Amniotic stem cell (primary cell): ENCODE data around the gene TRAF3IP1.
"Not testable (repeated sequence)": the region's sequence is repeated elsewhere in the genome, so short reads cannot be mapped to it uniquely, and the experiment has no call there.

Experiments
- DNase-seq: peaks from one replicate; lab custom pipeline; 2025; lab: John Stamatoyannopoulos, UW

Gene TRAF3IP1

GRCh38 chr2:238288650-238289573 lies 31.4 kb upstream of the TRAF3IP1 start:
- peak; percentile 93 for DNase-seq

- DNase-seq = no peak
These were observed 30.7 kb upstream of the TRAF3IP1 start for GRCh38 chr2:238289574-238289973.

GRCh38 chr2:238290091-238290509 lies 30.2 kb upstream of the TRAF3IP1 start:
- DNase-seq = no peak

DNA sequence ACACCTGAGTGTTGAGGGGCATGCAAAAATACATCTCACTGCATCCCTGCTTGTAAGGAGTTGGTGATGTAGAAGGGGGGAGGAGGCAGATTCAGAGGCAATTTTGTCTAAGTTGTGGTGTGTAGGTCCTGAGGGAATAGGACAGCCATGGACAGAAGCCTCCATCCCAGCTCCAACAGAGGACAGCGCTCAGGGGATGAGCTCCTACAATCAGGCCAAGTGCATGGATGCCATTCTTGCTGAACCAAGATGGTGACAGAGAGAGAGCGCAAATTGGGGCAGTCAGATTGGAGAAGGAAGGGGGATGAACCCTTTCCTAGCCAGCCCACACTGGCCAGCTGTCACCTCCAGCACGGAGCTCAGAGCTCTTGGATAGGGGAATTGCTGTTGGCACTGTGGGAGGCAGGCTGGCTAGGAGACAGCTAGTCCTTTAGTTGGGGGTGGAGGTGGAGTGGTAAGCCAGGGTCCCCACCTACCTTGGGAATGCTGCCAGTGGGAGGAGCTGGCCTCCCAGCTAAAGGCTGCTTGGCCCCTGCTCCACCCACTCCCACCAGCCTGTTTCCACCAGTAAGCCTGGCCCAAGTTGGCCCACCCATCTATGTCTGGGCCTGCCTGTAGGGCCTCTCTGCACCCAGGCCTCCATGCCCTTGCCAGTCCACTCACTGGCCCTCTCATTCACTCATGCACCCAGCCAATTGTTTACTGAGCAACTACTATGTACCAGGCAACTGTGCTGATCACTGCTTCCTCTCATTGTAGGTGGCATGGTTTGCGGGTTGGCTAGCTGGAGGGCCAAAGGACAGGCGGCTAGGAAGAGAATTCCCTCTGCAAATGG lies 29.4 kb upstream of the TRAF3IP1 start:
- DNase-seq = no peak

- no peak for DNase-seq
These were observed 28.6 kb upstream of the TRAF3IP1 start for GRCh38 chr2:238291550-238292281.

- no peak for DNase-seq
These were observed 26.3 kb upstream of the TRAF3IP1 start for GRCh38 chr2:238294046-238294392.

DNA sequence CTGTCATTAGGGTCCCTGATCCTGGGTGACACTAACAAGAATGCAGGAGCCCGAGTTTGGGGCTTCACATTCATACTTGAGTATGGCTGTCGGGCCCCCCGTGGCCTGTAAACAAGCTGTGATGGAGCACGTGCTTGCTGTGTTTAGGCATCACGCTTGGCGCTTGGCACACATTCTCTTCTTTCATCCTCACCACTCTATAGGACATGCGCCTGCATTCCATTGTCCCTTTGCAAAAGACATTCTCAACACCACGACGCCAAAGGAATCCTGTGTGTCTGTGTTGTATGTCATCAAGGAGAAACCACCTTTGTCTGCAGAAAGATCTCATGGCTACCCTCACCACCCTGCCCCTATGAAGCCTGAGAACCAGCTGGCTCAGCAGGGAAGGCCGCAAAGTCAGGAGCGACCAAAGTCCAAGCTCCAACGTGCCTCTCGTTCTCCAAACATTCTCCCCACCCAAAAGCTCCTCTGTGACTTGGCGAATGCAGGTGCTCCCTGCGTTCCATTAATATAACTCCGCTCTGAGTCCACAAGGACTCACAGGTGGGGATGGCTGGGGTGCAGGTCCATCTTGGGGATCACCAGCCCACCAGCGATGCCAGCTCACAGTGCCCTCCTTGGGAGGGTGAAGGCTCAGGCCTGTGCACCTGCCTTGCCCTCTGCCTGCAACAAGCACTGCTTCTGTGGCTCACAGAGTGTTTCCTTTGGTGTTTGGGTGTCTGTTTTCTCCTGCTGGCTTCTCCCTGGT lies 25.8 kb upstream of the TRAF3IP1 start:
- no peak for DNase-seq

GRCh38 chr2:238295144-238296112 lies 24.9 kb upstream of the TRAF3IP1 start:
- DNase-seq = no peak

GRCh38 chr2:238296638-238297457 lies 23.5 kb upstream of the TRAF3IP1 start:
- DNase-seq = no peak

GRCh38 chr2:238299803-238300202 lies 20.5 kb upstream of the TRAF3IP1 start:
- DNase-seq = no peak

- DNase-seq = no peak
These were observed 18.2 kb upstream of the TRAF3IP1 start for GRCh38 chr2:238302087-238302486.

DNA sequence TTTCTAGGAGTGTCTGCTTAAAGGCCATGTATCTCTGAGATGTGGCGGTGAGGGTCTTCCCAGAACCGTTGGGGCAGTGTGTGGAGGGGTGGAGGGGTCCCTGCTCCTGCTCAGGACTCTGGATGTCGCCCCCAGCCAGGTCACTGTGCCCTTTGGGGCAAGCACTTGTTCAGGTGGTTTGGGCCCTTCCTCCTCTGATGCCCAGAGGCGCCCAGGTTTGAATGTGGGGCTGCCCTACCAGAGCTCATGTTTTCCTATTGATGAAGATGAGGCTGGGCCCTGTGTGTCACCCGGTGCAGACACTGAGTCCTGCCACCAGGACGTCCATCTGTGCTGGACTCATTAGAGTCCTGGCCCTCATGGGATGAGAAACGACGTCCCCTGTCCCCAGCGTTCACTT lies 17.6 kb upstream of the TRAF3IP1 start:
- no peak for DNase-seq

GRCh38 chr2:238304116-238304515 lies 16.2 kb upstream of the TRAF3IP1 start:
- DNase-seq = no peak

- no peak for DNase-seq
These were observed 15.0 kb upstream of the TRAF3IP1 start for GRCh38 chr2:238305092-238305862.

GRCh38 chr2:238305965-238306671 lies 14.2 kb upstream of the TRAF3IP1 start:
- no peak for DNase-seq

- no peak for DNase-seq
These were observed 13.7 kb upstream of the TRAF3IP1 start for GRCh38 chr2:238306672-238306998.

- no peak for DNase-seq
These were observed 12.1 kb upstream of the TRAF3IP1 start for GRCh38 chr2:238308177-238308576.

DNA sequence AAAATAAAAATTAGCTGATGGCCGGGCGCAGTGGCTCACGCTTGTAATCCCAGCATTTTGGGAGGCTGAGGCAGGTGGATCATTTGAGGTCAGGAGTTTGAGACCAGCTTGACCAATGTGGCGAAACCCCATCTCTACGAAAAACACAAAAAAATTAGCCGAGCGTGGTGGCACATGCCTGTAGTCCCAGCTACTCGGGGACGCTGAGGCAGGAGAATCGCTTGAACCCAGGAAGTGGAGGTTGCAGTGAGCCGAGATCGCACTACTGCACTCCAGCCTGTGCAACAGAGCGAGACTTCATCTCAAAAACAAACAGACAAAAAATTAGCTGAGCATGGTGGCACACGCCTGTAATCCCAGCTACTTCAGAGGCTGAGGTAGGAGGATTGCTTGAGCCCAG lies 9.6 kb upstream of the TRAF3IP1 start:
- DNase-seq = not testable (repeated sequence)
